Panc1 (cell line): ENCODE data around the gene TMEM191C. TPM values are rescaled to one million over a fixed set of nuclear protein-coding genes. Genes with fewer than 3 reads are reported as not detected.

Experiments used
- ATAC-seq: fragments of 200-7000 bp; cut with Tn5 transposase; 2 replicates; pipeline ENCODE4 v1.9.1; 2020; ENCODE audit warnings: mild to moderate bottlenecking, moderate library complexity
- BruUV-seq: library from RNA; stranded (reverse); fragments of 400-500 nt; replicated peaks from 2 replicates; lab custom pipeline; 2021; lab: Mats Ljungman, UMichigan
- CTCF ChIA-PET: fragments of 300-600 bp; sonication (Branson Sonifier 250); formaldehyde crosslinking; loops from one replicate; lab custom pipeline; 2022; ENCODE audit warnings: antibody characterized with exemption; lab: Charles Lee
- POLR2A ChIA-PET: fragments of 300-600 bp; sonication (Branson Sonifier 250); formaldehyde crosslinking; loops from one replicate; lab custom pipeline; 2022; ENCODE audit warnings: antibody characterized with exemption; lab: Charles Lee
- DNase-seq: peaks from one replicate; pipeline ENCODE4 v3.0.0-alpha.2; 2010; ENCODE audit warnings: low read depth, low spot score
- H3K27ac ChIP-seq: 2 replicates; pipeline ENCODE4 v1.5.1; 2011; ENCODE audit warnings: mild to moderate bottlenecking, low read length, inconsistent platforms
- H3K27me3 ChIP-seq: fragments of 200-500 bp; sonication (Bioruptor generic); 2 replicates; pipeline ENCODE4 v1.6.0; 2014; ENCODE audit warnings: low read length, inconsistent platforms; ENCODE audit not compliant: control insufficient read depth, insufficient read depth
- H3K36me3 ChIP-seq: fragments of 200-500 bp; sonication (Bioruptor generic); 2 replicates; pipeline ENCODE4 v1.5.1; 2014; ENCODE audit warnings: inconsistent platforms, mild to moderate bottlenecking, low read length, moderate library complexity; ENCODE audit not compliant: control insufficient read depth, insufficient read depth
- H3K4me1 ChIP-seq: 2 replicates; pipeline ENCODE4 v1.5.1; 2011; ENCODE audit warnings: inconsistent platforms, mild to moderate bottlenecking, low read length, moderate library complexity; ENCODE audit not compliant: control insufficient read depth, insufficient read depth
- H3K4me3 ChIP-seq, 2 experiments: 2 replicates each; pipeline ENCODE4 v1.5.1; 2011 to 2012; ENCODE audit warnings: low read depth in 2 of 2, low read length in 2 of 2, mild to moderate bottlenecking in 2 of 2, inconsistent platforms in 1 of 2, moderate library complexity in 1 of 2
- H3K9me3 ChIP-seq: fragments of 200-500 bp; sonication (Bioruptor generic); 2 replicates; pipeline ENCODE4 v1.5.1; 2014; ENCODE audit warnings: low read depth, mild to moderate bottlenecking, inconsistent platforms, low read length, moderate library complexity; ENCODE audit not compliant: control insufficient read depth, insufficient read depth
- POLR2AphosphoS5 ChIP-seq: IDR thresholded peaks from 2 replicates; pipeline ENCODE4 v1.6.1; 2012; ENCODE audit warnings: mild to moderate bottlenecking, low read depth, low read length, moderate library complexity
- REST ChIP-seq, 2 experiments: IDR thresholded peaks; 2 replicates each; pipeline ENCODE4 v1.6.1; 2011 to 2012; ENCODE audit warnings: low read depth in 2 of 2, control low read depth in 1 of 2, low read length in 1 of 2, mild to moderate bottlenecking in 1 of 2, moderate library complexity in 1 of 2; ENCODE audit not compliant: insufficient read depth in 1 of 2
- SIN3A ChIP-seq: IDR thresholded peaks from 2 replicates; pipeline ENCODE4 v1.6.1; 2012; ENCODE audit warnings: low read depth, mild to moderate bottlenecking, low read length, moderate library complexity, borderline replicate concordance; ENCODE audit not compliant: insufficient read depth
- TCF7L2 ChIP-seq: IDR thresholded peaks from 2 replicates; pipeline ENCODE4 v1.6.1; 2011; ENCODE audit warnings: mild to moderate bottlenecking, low read depth, low read length, inconsistent platforms
- in situ Hi-C: cut with HindIII; loops from 2 replicates; pipeline ENCODE4 v1.10.0; 2016; ENCODE audit warnings: low sequenced_read_pairs, low pct_unique_long_range_greater_than_20kb
- intact Hi-C: fragments of 100-400 bp; cut with micrococcal nuclease; formaldehyde crosslinking; loops from one replicate; pipeline ENCODE4 v1.10.0; 2022; ENCODE audit not compliant: unreplicated experiment
- total RNA-seq: library from RNA; stranded (reverse); gene quantifications from one replicate; pipeline ENCODE4 v1.2.1, GENCODE V29; 2021; ENCODE audit not compliant: unreplicated experiment
- TF ChIP-seq, protein P1 (sequence below): fragments of 450-650 bp; IDR thresholded peaks from 2 replicates; pipeline ENCODE4 v1.5.1; 2017; ENCODE audit warnings: mild to moderate bottlenecking

The TMEM191C gene
- total RNA-seq, 1 experiment from 2014 or later = 2.9 TPM

DNA sequence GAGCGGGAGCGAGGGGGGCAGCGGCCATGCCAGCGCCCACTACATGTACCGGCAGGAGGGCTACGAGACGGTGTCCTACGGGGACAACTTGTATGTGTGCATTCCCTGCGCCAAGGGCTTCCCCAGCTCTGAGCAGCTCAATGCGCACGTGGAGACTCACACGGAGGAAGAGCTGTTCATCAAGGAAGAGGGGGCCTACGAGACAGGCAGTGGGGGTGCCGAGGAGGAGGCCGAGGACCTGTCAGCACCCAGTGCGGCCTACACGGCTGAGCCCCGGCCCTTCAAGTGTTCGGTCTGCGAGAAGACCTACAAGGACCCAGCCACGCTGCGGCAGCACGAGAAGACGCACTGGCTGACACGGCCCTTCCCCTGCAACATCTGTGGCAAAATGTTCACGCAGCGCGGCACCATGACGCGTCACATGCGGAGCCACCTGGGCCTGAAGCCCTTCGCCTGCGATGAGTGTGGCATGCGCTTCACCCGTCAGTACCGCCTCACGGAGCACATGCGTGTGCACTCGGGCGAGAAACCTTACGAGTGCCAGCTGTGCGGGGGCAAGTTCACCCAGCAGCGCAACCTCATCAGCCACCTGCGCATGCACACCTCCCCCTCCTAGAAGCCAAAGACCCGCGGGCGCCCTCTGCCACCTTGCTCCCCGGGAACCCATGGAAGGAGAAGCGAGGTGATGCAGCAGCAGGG lies 20.9 kb upstream of the TMEM191C start:
- intact Hi-C loops (no loop called here), in situ Hi-C loops (no loop called here)
- H3K36me3 ChIP-seq = no peaks in the 10 kb centered on the region
- DNase-seq = no peak
- no peaks in the 10 kb centered on the region for H3K27me3 ChIP-seq
- ATAC-seq = no peak
- CTCF ChIA-PET = no interaction called here
- H3K9me3 ChIP-seq = no peaks in the 10 kb centered on the region
- BruUV-seq = no TSS peak
- H3K4me1 ChIP-seq = peaks cover 4% of the 10 kb centered on the region; the same call in 1 of the 2 replicates
- TF ChIP-seq, protein P1, sequence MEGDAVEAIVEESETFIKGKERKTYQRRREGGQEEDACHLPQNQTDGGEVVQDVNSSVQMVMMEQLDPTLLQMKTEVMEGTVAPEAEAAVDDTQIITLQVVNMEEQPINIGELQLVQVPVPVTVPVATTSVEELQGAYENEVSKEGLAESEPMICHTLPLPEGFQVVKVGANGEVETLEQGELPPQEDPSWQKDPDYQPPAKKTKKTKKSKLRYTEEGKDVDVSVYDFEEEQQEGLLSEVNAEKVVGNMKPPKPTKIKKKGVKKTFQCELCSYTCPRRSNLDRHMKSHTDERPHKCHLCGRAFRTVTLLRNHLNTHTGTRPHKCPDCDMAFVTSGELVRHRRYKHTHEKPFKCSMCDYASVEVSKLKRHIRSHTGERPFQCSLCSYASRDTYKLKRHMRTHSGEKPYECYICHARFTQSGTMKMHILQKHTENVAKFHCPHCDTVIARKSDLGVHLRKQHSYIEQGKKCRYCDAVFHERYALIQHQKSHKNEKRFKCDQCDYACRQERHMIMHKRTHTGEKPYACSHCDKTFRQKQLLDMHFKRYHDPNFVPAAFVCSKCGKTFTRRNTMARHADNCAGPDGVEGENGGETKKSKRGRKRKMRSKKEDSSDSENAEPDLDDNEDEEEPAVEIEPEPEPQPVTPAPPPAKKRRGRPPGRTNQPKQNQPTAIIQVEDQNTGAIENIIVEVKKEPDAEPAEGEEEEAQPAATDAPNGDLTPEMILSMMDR = no peak
- no peak for TF ChIP-seq REST (IDR thresholded peaks at IDR 0.05; ENCODE audit: insufficient read depth in 1 of 2, low read depth in 2 of 2, low read length in 1 of 2)
- no peak for TF ChIP-seq TCF7L2
- no peak for TF ChIP-seq POLR2AphosphoS5
- no peak for TF ChIP-seq SIN3A
- H3K27ac ChIP-seq = no peak overlapping the region
- H3K4me3 ChIP-seq = no peak overlapping the region
- POLR2A ChIA-PET = no interaction called here

GRCh38 chr22:21446827-21447690 lies 20.1 kb upstream of the TMEM191C start:
- POLR2A ChIA-PET = no interaction called here
- in situ Hi-C loops = no loop called here
- no peaks in the 10 kb centered on the region for H3K36me3 ChIP-seq
- no peaks in the 10 kb centered on the region for H3K9me3 ChIP-seq
- H3K4me3 ChIP-seq = no peak overlapping the region
- H3K4me1 ChIP-seq = peaks cover 4% of the 10 kb centered on the region; the same call in 1 of the 2 replicates
- ATAC-seq (no peak), DNase-seq (no peak)
- no peak overlapping the region for H3K27ac ChIP-seq
- CTCF ChIA-PET = no interaction called here
- H3K27me3 ChIP-seq = no peaks in the 10 kb centered on the region
- TF ChIP-seq REST (IDR thresholded peaks at IDR 0.05; ENCODE audit: insufficient read depth in 1 of 2, low read depth in 2 of 2, low read length in 1 of 2) = no peak
- no peak for TF ChIP-seq SIN3A
- TF ChIP-seq, protein P1 = no peak
- no peak for TF ChIP-seq TCF7L2
- no peak for TF ChIP-seq POLR2AphosphoS5
- no TSS peak for BruUV-seq
- intact Hi-C loops = no loop called here
